Femur (tissue), 1 donor: Measurements from ENCODE around the gene PPP1R27.

Experiments
- DNase-seq: peaks from one replicate; pipeline ENCODE4 v3.0.0-alpha.2; 2017

Gene PPP1R27

GRCh38 chr17:81803728-81804558 lies 30.9 kb downstream of the PPP1R27 start, which contains the start of gene GCGR:
TSS of gene GCGR (plus strand) at chr17:81804150. CDS start at chr17:81809019, 4,869 bp downstream.
- no peak for DNase-seq

GRCh38 chr17:81802856-81803643 lies 31.8 kb downstream of the PPP1R27 start:
- no peak for DNase-seq

GRCh38 chr17:81802048-81802758 lies 32.6 kb downstream of the PPP1R27 start:
- DNase-seq = no peak

DNA sequence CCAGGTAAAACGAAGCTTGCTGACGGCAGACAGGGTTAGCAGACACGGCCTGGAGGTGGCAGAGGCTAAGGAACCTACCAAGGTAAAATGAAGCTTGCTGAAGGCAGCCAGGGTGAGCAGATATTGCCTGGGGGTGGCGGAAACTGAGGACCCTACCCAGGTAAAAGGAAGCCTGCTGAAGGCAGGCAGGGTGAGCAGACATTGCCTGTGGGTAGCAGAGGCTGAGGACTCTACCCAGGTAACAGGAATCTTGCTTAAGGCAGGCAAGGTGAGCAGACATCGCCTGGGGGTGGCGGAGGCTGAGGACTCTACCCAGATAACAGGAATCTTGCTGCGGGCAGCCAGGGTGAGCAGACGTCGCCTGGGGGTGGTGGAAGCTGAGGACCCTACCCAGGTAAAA lies 33.5 kb downstream of the PPP1R27 start:
- DNase-seq = no peak

GRCh38 chr17:81794509-81794908 lies 40.3 kb downstream of the PPP1R27 start:
- no peak for DNase-seq

DNA sequence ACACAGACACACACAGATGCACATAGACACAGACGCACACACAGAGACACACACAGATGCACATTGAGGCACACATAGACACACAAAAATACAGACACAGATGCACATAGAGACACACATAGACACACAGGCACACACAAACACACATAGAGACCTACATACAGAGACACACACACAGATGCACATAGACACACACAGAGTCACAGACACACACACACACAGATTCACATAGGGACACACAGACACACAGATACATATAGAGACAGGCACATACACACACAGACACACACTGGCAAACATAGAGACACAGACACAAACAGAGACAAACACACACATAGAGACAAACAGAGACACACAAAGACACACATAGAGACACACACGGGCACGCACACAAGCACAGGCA lies 40.8 kb downstream of the PPP1R27 start:
- no peak for DNase-seq

DNA sequence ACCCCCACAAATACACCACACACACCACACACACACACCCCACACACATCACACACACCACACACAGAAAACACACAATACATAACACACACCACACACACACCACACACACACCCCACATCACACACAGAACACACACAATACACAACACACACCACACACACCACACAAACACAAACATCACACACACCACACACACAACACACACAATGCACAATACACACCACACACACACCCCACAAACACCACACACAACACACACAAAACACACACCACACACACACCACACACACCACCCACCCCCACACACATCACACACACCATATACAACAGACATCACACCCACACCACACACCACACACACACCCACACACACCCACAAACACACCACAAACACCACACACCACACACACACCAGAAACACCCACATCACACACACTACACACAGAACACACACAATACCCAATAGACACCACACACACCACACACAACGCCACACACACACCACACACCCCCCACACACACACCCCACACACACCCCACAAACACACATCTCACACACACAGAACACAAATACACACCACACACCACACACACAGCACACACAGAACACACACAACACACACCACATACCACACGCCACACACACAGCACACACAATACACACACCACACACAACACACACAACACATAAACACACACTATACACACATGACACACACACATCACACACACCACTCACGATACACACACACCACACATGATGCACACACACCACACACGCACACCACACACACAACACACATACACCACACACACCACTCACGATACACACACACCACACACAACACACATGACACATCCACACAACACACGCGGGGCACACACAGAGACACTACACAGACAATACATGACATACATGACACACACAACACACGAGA lies 41.9 kb downstream of the PPP1R27 start:
- DNase-seq = no peak
